ENCODE measurements around the gene CCDC34. TPM values are rescaled to one million over a fixed set of nuclear protein-coding genes. Genes with fewer than 3 reads are reported as not detected.
A peak's percentile ranks its signal among the peaks of the same experiment; 100 is the strongest.

The CCDC34 gene
- total and polyA plus RNA-seq, 5 donors from 2014 or later = 1.3 to 3.1 (median 2.0) TPM

- peaks cover 12% of the 10 kb centered on the region for H3K27me3 Mint-ChIP-seq
- Histone ChIP-seq H3K9me3 (ENCODE audit: control insufficient read depth in 2 of 2, low read length in 2 of 2) (no peaks in the 10 kb centered on the region), H3K36me3 (ENCODE audit: control insufficient read depth, insufficient read depth, low read length) (no peaks in the 10 kb centered on the region), H3K27me3 (ENCODE audit: control insufficient read depth, insufficient read depth, low read length) (peaks cover 3% of the 10 kb centered on the region), H3K4me1 (ENCODE audit: control insufficient read depth, insufficient read depth, low read length, poor library complexity, severe bottlenecking) (no peaks in the 10 kb centered on the region), H3K4me3 (ENCODE audit: low read depth, low read length) (no peak overlapping the region), H3K27ac (ENCODE audit: insufficient read depth, low read length, poor library complexity, severe bottlenecking) (no peak overlapping the region)
- no peaks in the 10 kb centered on the region for H3K9me3 Mint-ChIP-seq
- no peak for ATAC-seq (ENCODE audit: low read depth in 2 of 2)
- H3K4me1 Mint-ChIP-seq = no peaks in the 10 kb centered on the region
- no peak overlapping the region for H3K4me3 Mint-ChIP-seq
- no peak overlapping the region for H3K27ac Mint-ChIP-seq
- no peak for DNase-seq
- no peaks in the 10 kb centered on the region for H3K36me3 Mint-ChIP-seq
These were observed 34.8 kb upstream of the CCDC34 start for GRCh38 chr11:27397624-27398399.

- Mint-ChIP-seq H3K27me3 (peaks cover 9% of the 10 kb centered on the region), H3K4me3 (no peak overlapping the region), H3K9me3 (no peaks in the 10 kb centered on the region), H3K36me3 (no peaks in the 10 kb centered on the region), H3K27ac (no peak overlapping the region), H3K4me1 (no peaks in the 10 kb centered on the region)
- peaks cover 3% of the 10 kb centered on the region for H3K27me3 ChIP-seq (ENCODE audit: control insufficient read depth, insufficient read depth, low read length)
- no peak overlapping the region for H3K4me3 ChIP-seq (ENCODE audit: low read depth, low read length)
- no peaks in the 10 kb centered on the region for H3K36me3 ChIP-seq (ENCODE audit: control insufficient read depth, insufficient read depth, low read length)
- ATAC-seq (ENCODE audit: low read depth in 2 of 2) = no peak
- H3K27ac ChIP-seq (ENCODE audit: insufficient read depth, low read length, poor library complexity, severe bottlenecking) = no peak overlapping the region
- no peaks in the 10 kb centered on the region for H3K4me1 ChIP-seq (ENCODE audit: control insufficient read depth, insufficient read depth, low read length, poor library complexity, severe bottlenecking)
- DNase-seq = no peak
- H3K9me3 ChIP-seq (ENCODE audit: control insufficient read depth in 2 of 2, low read length in 2 of 2) = no peaks in the 10 kb centered on the region
These were observed 33.3 kb upstream of the CCDC34 start for GRCh38 chr11:27396259-27396839.

GRCh38 chr11:27395556-27396258, 32.7 kb upstream of the CCDC34 start:
- DNase-seq = no peak
- H3K27me3 Mint-ChIP-seq = peaks cover 9% of the 10 kb centered on the region
- H3K4me3 Mint-ChIP-seq = no peak overlapping the region

GRCh38 chr11:27394781-27395228, 31.8 kb upstream of the CCDC34 start:
- Mint-ChIP-seq H3K4me3 (no peak overlapping the region), H3K27ac (peak overlapping the region in 1 of 3 donors; percentile 60), H3K27me3 (peaks cover 9% of the 10 kb centered on the region), H3K4me1 (peaks cover 0 to 3% (median 0%) of the 10 kb centered on the region in 4 donors), H3K36me3 (no peaks in the 10 kb centered on the region), H3K9me3 (no peaks in the 10 kb centered on the region)
- Histone ChIP-seq H3K9me3 (ENCODE audit: control insufficient read depth in 2 of 2, low read length in 2 of 2) (no peaks in the 10 kb centered on the region), H3K36me3 (ENCODE audit: control insufficient read depth, insufficient read depth, low read length) (no peaks in the 10 kb centered on the region), H3K4me1 (ENCODE audit: control insufficient read depth, insufficient read depth, low read length, poor library complexity, severe bottlenecking) (no peaks in the 10 kb centered on the region), H3K27me3 (ENCODE audit: control insufficient read depth, insufficient read depth, low read length) (peaks cover 3% of the 10 kb centered on the region), H3K27ac (ENCODE audit: insufficient read depth, low read length, poor library complexity, severe bottlenecking) (no peak overlapping the region), H3K4me3 (ENCODE audit: low read depth, low read length) (no peak overlapping the region)
- peak in 1 of 3 donors; percentile 3 for DNase-seq
- ATAC-seq (ENCODE audit: low read depth in 2 of 2) = no peak

More at GRCh38 chr11:27395556-27396258, 32.7 kb upstream of the CCDC34 start:
- Histone ChIP-seq H3K4me3 (ENCODE audit: low read depth, low read length) (no peak overlapping the region), H3K36me3 (ENCODE audit: control insufficient read depth, insufficient read depth, low read length) (no peaks in the 10 kb centered on the region), H3K4me1 (ENCODE audit: control insufficient read depth, insufficient read depth, low read length, poor library complexity, severe bottlenecking) (no peaks in the 10 kb centered on the region), H3K27me3 (ENCODE audit: control insufficient read depth, insufficient read depth, low read length) (peaks cover 3% of the 10 kb centered on the region), H3K9me3 (ENCODE audit: control insufficient read depth in 2 of 2, low read length in 2 of 2) (no peaks in the 10 kb centered on the region), H3K27ac (ENCODE audit: insufficient read depth, low read length, poor library complexity, severe bottlenecking) (no peak overlapping the region)
- Mint-ChIP-seq H3K36me3 (no peaks in the 10 kb centered on the region), H3K27ac (no peak overlapping the region), H3K9me3 (no peaks in the 10 kb centered on the region), H3K4me1 (no peaks in the 10 kb centered on the region)
- ATAC-seq (ENCODE audit: low read depth in 2 of 2) = no peak

GRCh38 chr11:27392278-27393114, 29.5 kb upstream of the CCDC34 start:
- peaks cover 4% of the 10 kb centered on the region for H3K27me3 Mint-ChIP-seq
- no peaks in the 10 kb centered on the region for H3K4me1 ChIP-seq (ENCODE audit: control insufficient read depth, insufficient read depth, low read length, poor library complexity, severe bottlenecking)
- no peaks in the 10 kb centered on the region for H3K36me3 Mint-ChIP-seq
- no peak overlapping the region for H3K4me3 ChIP-seq (ENCODE audit: low read depth, low read length)
- no peak overlapping the region for H3K27ac ChIP-seq (ENCODE audit: insufficient read depth, low read length, poor library complexity, severe bottlenecking)
- DNase-seq (no peak), ATAC-seq (ENCODE audit: low read depth in 2 of 2) (no peak)
- H3K9me3 Mint-ChIP-seq = no peaks in the 10 kb centered on the region
- no peak overlapping the region for H3K4me3 Mint-ChIP-seq
- H3K9me3 ChIP-seq (ENCODE audit: control insufficient read depth in 2 of 2, low read length in 2 of 2) = no peaks in the 10 kb centered on the region
- H3K4me1 Mint-ChIP-seq = peaks cover 0 to 20% (median 5%) of the 10 kb centered on the region in 4 donors
- no peaks in the 10 kb centered on the region for H3K36me3 ChIP-seq (ENCODE audit: control insufficient read depth, insufficient read depth, low read length)
- no peak overlapping the region for H3K27ac Mint-ChIP-seq
- peaks cover 3% of the 10 kb centered on the region for H3K27me3 ChIP-seq (ENCODE audit: control insufficient read depth, insufficient read depth, low read length)

GRCh38 chr11:27391331-27392015, 28.5 kb upstream of the CCDC34 start:
- ATAC-seq (ENCODE audit: low read depth in 2 of 2) (no peak), DNase-seq (no peak)
- H3K4me3 ChIP-seq (ENCODE audit: low read depth, low read length) = no peak overlapping the region
- H3K27me3 ChIP-seq (ENCODE audit: control insufficient read depth, insufficient read depth, low read length) = peaks cover 3% of the 10 kb centered on the region
- H3K4me1 Mint-ChIP-seq = peaks cover 0 to 29% (median 5%) of the 10 kb centered on the region in 4 donors
- no peaks in the 10 kb centered on the region for H3K4me1 ChIP-seq (ENCODE audit: control insufficient read depth, insufficient read depth, low read length, poor library complexity, severe bottlenecking)
- no peaks in the 10 kb centered on the region for H3K9me3 Mint-ChIP-seq
- peaks cover 4% of the 10 kb centered on the region for H3K27me3 Mint-ChIP-seq
- H3K27ac Mint-ChIP-seq = no peak overlapping the region
- no peaks in the 10 kb centered on the region for H3K36me3 Mint-ChIP-seq
- H3K9me3 ChIP-seq (ENCODE audit: control insufficient read depth in 2 of 2, low read length in 2 of 2) = no peaks in the 10 kb centered on the region
- no peak overlapping the region for H3K4me3 Mint-ChIP-seq
- H3K36me3 ChIP-seq (ENCODE audit: control insufficient read depth, insufficient read depth, low read length) = no peaks in the 10 kb centered on the region
- no peak overlapping the region for H3K27ac ChIP-seq (ENCODE audit: insufficient read depth, low read length, poor library complexity, severe bottlenecking)

Data from CD4-positive, CD25-positive, alpha-beta regulatory T cell (primary cell).